HepG2 (cell line): ENCODE measurements around the gene PPP1R9B. TPM values are rescaled to one million over a fixed set of nuclear protein-coding genes. Genes with fewer than 3 reads are reported as not detected.
A peak's percentile ranks its signal among the peaks of the same experiment; 100 is the strongest.

Experiments used
- CCDC6 ChIP-seq: sonication (generic); formaldehyde crosslinking; IDR thresholded peaks from 2 replicates; pipeline ENCODE4 v1.8.1; 2022; ENCODE audit warnings: mild to moderate bottlenecking, missing genetic modification reagents, moderate library complexity
- ELK4 ChIP-seq: sonication (generic); formaldehyde crosslinking; IDR thresholded peaks from 2 replicates; pipeline ENCODE4 v1.9.0; 2021; ENCODE audit warnings: missing genetic modification reagents, borderline replicate concordance
- HDAC6 ChIP-seq: fragments of 200-600 bp; sonication (generic); IDR thresholded peaks from 2 replicates; pipeline ENCODE4 v1.7.0; 2017; ENCODE audit warnings: mild to moderate bottlenecking, antibody characterized with exemption, low read length, low read depth
- SNAPC2 ChIP-seq: sonication (generic); formaldehyde crosslinking; IDR thresholded peaks from 2 replicates; pipeline ENCODE4 v1.8.1; 2022; ENCODE audit warnings: mild to moderate bottlenecking, missing genetic modification reagents
- TCF7L2 ChIP-seq: IDR thresholded peaks from 2 replicates; pipeline ENCODE4 v1.6.1; 2011; ENCODE audit warnings: mild to moderate bottlenecking, low read depth, low read length, moderate library complexity
- THAP11 ChIP-seq: IDR thresholded peaks from 2 replicates; pipeline ENCODE4 v1.6.1; 2016; ENCODE audit warnings: missing biosample characterization, missing genetic modification reagents
- YEATS2 ChIP-seq: sonication (generic); formaldehyde crosslinking; IDR thresholded peaks from 2 replicates; pipeline ENCODE4 v1.4.0; 2020; ENCODE audit warnings: missing genetic modification reagents, borderline replicate concordance
- ZBTB43 ChIP-seq: sonication (generic); formaldehyde crosslinking; conservative IDR thresholded peaks from 2 replicates; pipeline ENCODE4 v1.4.0; 2020; ENCODE audit warnings: missing genetic modification reagents
- ZNF292 ChIP-seq: sonication (generic); formaldehyde crosslinking; IDR thresholded peaks from 2 replicates; pipeline ENCODE4 v1.8.1; 2022; ENCODE audit warnings: mild to moderate bottlenecking, low read depth, missing genetic modification reagents, borderline replicate concordance
- ZNF34 ChIP-seq: sonication (generic); formaldehyde crosslinking; IDR thresholded peaks from 2 replicates; pipeline ENCODE4 v1.4.0; 2020; ENCODE audit warnings: mild to moderate bottlenecking, missing genetic modification reagents, borderline replicate concordance
- ZNF512 ChIP-seq: sonication (generic); formaldehyde crosslinking; IDR thresholded peaks from 2 replicates; pipeline ENCODE4 v1.4.0; 2020; ENCODE audit warnings: mild to moderate bottlenecking, missing genetic modification reagents
- ZNF724P ChIP-seq: sonication (generic); formaldehyde crosslinking; IDR thresholded peaks from 2 replicates; pipeline ENCODE4 v1.8.0; 2022; ENCODE audit warnings: missing genetic modification reagents, borderline replicate concordance
- polyA plus RNA-seq, 8 experiments: library from polyadenylated mRNA; depleted of rRNA in 3 of 8; stranded (reverse) in 7 of 8; unstranded in 1 of 8; fragments of >200 nt; fragmentation: Illumina TruSeq in 4 of 8; extraction: Trizol in 4 of 8; gene quantifications; 2 replicates each; pipeline versions ENCODE4 v1.2.1 to v1.2.3, GENCODE V29; 2011 to 2016; ENCODE audit warnings: low read depth in 4 of 8, missing spikeins in 1 of 8, mixed read lengths in 1 of 8; ENCODE audit not compliant: insufficient read depth in 1 of 8
- total RNA-seq, 5 experiments: library from RNA; depleted of rRNA; stranded (reverse); fragments of >200 nt; fragmentation: Illumina TruSeq; extraction: Trizol; gene quantifications; 2 replicates each; pipeline ENCODE4 v1.2.3, GENCODE V29; 2016; ENCODE audit warnings: low read depth in 1 of 5
- TF ChIP-seq, protein P1 (sequence below): sonication (generic); formaldehyde crosslinking; IDR thresholded peaks from 2 replicates; pipeline ENCODE4 v1.4.0; 2020; ENCODE audit warnings: missing genetic modification reagents
- TF ChIP-seq, protein P2 (sequence below): sonication (generic); formaldehyde crosslinking; IDR thresholded peaks from 2 replicates; pipeline ENCODE4 v1.8.0; 2022; ENCODE audit warnings: missing genetic modification reagents, mild to moderate bottlenecking, moderate library complexity, borderline replicate concordance
- TF ChIP-seq, protein P3 (sequence below): sonication (generic); formaldehyde crosslinking; IDR thresholded peaks from 2 replicates; pipeline ENCODE4 v1.5.0; 2020; ENCODE audit warnings: mild to moderate bottlenecking, missing genetic modification reagents

PPP1R9B gene
- total and polyA plus RNA-seq, 2 of the 13 experiments (the other 11 are each of a cell fraction or from before 2014, with no cell fraction given): 9.4 to 15.8 TPM

DNA sequence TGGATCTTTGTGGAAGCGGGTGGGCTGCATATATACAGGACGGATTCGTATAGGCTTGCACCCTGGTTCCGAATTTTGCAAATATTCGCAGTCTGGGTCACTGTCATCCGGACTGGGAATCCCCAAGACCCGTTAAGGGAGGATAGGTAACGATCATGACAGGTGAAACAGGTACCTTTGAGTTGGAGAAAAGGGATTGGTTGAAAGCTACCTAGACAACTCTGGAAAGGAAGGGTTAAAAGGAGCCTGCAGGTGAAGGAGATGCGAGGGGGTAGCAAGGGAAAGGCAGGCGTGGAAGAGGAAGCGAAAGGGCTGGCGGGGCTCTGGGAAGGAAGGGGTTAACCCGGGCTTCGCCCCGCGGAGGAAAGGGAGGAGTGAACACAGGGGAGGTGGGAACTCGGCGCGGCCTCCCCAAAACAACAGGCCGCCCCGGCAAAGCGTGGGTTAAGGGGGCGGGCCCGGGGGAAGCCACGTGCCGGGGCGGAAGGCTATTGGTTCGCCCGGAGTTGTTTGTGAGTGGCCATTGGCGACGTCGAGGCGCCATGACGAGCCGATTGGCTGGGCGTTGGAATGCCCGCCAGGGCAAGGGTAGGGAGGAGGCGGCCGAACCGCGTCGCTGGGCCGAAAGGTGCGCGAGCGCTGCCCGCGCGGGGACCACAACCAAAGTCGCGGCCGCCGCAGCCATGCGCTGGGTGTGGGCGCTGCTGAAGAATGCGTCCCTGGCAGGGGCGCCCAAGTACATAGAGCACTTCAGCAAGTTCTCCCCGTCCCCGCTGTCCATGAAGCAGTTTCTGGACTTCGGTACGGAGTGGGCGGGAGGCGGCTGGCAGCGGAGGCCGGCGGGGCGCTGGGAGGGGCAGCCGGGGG lies 55.5 kb downstream of the PPP1R9B start, which contains the start of gene PDK2 (continued):
- TF ChIP-seq ZNF34 (CRISPR knock-in tag) (0 out of 2 replicates have a peak, but pooled peaks have one; percentile 43), ZBTB43 (CRISPR knock-in tag) (peak; percentile 43; the same call in 1 of the 2 replicates), SNAPC2 (CRISPR knock-in tag) (peak; percentile 88), ZNF512 (no peak), ZNF292 (CRISPR knock-in tag) (no peak), THAP11 (CRISPR knock-in tag) (peak; percentile 80), CCDC6 (CRISPR knock-in tag) (no peak; the same call in 1 of the 2 replicates), YEATS2 (peak; percentile 74; the same call in 1 of the 2 replicates), ELK4 (no peak), TCF7L2 (no peak), ZNF724P (CRISPR knock-in tag) (no peak), HDAC6 (no peak)
- TF ChIP-seq, protein P1, sequence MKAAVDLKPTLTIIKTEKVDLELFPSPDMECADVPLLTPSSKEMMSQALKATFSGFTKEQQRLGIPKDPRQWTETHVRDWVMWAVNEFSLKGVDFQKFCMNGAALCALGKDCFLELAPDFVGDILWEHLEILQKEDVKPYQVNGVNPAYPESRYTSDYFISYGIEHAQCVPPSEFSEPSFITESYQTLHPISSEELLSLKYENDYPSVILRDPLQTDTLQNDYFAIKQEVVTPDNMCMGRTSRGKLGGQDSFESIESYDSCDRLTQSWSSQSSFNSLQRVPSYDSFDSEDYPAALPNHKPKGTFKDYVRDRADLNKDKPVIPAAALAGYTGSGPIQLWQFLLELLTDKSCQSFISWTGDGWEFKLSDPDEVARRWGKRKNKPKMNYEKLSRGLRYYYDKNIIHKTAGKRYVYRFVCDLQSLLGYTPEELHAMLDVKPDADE (CRISPR knock-in tag): no peak
- TF ChIP-seq, protein P2, sequence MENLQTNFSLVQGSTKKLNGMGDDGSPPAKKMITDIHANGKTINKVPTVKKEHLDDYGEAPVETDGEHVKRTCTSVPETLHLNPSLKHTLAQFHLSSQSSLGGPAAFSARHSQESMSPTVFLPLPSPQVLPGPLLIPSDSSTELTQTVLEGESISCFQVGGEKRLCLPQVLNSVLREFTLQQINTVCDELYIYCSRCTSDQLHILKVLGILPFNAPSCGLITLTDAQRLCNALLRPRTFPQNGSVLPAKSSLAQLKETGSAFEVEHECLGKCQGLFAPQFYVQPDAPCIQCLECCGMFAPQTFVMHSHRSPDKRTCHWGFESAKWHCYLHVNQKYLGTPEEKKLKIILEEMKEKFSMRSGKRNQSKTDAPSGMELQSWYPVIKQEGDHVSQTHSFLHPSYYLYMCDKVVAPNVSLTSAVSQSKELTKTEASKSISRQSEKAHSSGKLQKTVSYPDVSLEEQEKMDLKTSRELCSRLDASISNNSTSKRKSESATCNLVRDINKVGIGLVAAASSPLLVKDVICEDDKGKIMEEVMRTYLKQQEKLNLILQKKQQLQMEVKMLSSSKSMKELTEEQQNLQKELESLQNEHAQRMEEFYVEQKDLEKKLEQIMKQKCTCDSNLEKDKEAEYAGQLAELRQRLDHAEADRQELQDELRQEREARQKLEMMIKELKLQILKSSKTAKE: peak; percentile 61; the same call in 1 of the 2 replicates
- TF ChIP-seq, protein P3, sequence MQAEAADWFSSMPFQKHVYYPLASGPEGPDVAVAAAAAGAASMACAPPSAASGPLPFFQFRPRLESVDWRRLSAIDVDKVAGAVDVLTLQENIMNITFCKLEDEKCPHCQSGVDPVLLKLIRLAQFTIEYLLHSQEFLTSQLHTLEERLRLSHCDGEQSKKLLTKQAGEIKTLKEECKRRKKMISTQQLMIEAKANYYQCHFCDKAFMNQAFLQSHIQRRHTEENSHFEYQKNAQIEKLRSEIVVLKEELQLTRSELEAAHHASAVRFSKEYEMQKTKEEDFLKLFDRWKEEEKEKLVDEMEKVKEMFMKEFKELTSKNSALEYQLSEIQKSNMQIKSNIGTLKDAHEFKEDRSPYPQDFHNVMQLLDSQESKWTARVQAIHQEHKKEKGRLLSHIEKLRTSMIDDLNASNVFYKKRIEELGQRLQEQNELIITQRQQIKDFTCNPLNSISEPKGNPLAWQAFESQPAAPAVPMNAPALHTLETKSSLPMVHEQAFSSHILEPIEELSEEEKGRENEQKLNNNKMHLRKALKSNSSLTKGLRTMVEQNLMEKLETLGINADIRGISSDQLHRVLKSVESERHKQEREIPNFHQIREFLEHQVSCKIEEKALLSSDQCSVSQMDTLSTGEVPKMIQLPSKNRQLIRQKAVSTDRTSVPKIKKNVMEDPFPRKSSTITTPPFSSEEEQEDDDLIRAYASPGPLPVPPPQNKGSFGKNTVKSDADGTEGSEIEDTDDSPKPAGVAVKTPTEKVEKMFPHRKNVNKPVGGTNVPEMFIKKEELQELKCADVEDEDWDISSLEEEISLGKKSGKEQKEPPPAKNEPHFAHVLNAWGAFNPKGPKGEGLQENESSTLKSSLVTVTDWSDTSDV (CRISPR knock-in tag): 0 out of 2 replicates have a peak, but pooled peaks have one; percentile 64
